IPS-NIHi7 (cell line): ENCODE results near the gene ATG3.
"Not testable (repeated sequence)": the region's sequence is repeated elsewhere in the genome, so short reads cannot be mapped to it uniquely, and the experiment has no call there.

Source experiments
- DNase-seq: peaks from one replicate; pipeline ENCODE4 v3.0.0; 2012; ENCODE audit warnings: mixed read lengths; ENCODE audit errors: extremely low spot score

The ATG3 gene

DNA sequence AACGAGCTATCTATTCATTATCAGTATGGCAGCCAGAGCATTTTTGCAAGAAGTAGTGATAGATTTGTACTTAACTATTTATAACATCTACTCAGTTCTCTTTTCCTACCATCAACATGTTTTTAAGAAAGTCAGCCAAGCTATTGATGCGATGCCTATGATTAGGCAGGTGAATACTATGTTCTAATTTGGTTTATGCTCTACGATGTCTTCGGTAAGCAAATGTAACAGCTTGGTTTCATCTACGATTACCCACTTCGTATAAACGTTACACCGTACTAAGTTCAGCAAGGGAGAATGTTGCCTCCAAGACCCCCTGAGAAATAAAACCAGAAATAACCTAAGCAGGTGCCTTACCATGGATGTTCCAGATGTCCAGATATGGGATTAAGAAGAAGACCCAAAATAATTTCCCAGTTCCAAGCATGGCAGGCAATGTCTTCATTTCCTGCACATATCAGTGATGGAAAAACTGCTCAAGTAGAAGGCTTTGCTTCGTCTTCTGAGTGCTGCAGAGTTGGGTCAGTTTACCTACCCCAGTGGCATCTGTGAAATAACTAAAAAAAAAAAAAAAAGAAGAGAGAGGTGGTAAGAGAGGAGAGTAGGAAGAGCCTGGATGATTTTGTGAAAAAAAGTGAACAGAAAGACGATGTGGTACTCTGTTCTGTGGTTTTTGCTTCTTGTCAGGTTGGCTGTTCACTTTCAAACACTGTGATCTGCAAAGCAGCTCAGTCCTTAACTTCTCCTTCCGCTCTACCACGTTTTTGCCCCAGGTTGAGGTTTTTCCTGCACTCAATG lies 62.6 kb downstream of the ATG3 start, which contains the start of gene BTLA:
Gene BTLA, minus strand, starts transcription at position 559 of the 798 bp plus-strand sequence. Its CDS starts 114 bp downstream, at position 445.
- DNase-seq = no peak

DNA sequence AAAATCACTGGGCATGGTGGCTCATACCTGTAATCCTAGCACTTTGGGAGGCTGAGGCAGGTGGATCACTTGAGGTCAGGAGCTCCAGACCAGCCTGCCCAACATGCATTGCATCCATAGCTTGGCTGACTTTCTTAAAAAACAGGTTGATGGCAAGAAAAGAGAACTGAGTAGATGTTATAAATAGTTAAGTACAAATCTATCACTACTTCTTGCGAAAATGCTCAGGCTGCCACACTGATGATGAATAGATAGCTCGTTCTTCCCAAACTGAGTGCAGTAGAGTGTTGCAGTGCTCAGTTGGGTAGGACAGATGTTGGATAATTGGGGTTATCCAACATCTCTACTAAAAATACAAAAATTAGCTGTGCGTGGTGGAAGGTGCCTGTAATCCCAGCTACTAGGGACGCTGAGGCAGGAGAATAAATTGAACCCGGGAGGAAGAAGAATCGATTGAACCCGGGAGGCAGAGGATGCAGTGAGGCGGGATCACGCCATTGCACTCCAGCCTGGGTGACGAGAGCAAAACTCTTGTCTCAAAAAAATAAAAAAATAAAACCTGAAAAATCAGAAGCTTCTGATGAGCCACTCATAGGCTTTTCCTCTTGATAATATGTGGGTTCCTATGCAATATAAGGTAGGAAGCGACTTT lies 63.7 kb downstream of the ATG3 start:
- DNase-seq = no peak

GRCh38 chr3:112496366-112497067 lies 65.2 kb downstream of the ATG3 start:
- DNase-seq = no peak

GRCh38 chr3:112494448-112494767 lies 67.4 kb downstream of the ATG3 start:
- DNase-seq = not testable (repeated sequence)

DNA sequence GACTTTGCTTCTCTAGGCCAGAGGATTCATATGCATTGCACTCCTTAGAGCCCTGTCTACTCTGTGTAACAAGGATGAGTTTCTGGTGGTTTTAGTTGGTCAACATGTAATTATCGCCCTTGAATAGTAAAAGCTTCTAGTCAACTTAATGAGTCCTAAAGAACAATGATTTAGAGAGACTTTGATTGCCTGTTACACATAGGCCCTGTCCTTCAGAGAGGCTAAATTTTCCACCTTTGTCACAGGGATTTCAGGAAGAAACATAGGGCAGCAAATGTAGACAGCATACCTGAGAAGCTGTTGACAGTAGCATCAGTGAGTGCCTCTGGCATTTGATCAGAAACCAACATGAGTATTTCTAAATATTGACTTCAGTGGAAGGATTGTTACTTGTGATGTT lies 69.6 kb downstream of the ATG3 start:
- no peak for DNase-seq

- no peak for DNase-seq
Measured at GRCh38 chr3:112491373-112491772, 70.4 kb downstream of the ATG3 start.

DNA sequence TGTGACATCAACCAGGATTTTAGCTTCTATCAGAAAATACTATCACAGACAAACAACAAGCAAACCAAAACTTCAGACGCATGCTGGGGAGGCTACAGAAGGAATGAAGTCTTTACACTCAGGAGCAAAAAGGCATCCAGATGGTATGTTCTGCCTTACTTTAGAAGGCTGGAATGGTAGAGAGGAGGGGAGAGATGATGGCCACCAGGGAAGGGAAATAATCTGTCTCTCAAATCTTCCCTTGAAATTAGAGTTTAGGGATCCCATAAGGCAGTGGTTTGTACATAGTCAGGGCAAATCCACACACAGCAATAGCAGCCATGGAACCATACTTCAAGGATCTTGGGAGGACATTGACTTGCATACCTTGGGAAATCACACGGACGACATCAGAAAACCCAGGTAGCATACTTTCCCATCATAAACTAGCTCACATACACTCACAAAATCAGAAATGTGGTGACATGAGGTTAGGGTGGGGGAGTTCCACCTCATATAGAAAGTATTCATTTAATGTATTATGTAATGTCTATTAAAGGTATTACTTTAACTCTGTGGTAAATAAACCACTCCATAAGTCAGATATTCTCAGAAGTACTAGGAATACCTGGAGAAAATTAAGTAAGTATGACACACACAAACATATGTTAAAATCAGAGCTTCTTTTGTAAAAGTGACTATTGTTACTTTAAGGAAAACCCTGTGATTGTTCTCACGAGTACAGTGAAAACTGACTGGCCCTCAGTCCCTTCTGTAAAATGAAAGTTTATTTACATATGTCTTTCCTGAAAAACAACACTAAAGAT lies 71.9 kb downstream of the ATG3 start:
- no peak for DNase-seq

DNA sequence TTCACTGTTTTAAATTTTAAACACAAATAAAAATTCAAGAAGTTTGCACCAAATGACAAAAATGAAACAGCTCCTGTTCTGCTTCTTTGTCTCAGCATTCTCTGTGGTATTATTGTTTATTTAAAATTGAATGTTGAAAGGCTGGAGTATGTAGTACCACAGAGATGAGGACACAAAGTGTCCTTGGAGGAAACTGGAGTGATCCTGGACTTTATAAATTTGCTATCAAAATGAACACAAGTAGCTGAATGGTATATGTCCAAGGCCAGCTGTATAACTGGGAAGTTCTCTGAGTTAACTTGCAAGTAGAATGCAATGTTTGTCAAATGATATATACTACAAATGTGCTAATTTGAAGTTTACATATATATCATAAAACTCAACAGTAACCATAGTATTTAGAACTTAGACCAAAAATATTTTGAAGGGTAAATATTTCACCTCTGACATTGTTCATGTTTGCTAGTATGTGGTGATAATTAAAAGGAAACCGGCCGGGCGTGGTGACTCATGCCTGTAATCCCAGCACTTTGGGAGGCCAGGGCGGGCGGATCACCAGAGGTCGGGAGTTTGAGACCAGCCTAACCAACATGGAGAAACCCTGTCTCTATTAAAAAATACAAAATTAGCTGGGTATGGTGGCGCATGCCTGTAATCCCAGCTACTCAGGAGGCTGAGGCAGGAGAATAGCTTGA lies 74.8 kb downstream of the ATG3 start:
- DNase-seq = no peak

- no peak for DNase-seq
Measured at GRCh38 chr3:112484352-112484751, 77.4 kb downstream of the ATG3 start.

- DNase-seq = no peak
Measured at GRCh38 chr3:112482675-112483074, 79.1 kb downstream of the ATG3 start.
